Astrocyte (in vitro differentiated cells and primary cell): ENCODE results near the gene RYR2.

Experiments
- CTCF ChIP-seq: IDR thresholded peaks from 2 replicates; pipeline ENCODE4 v1.5.1; 2011; ENCODE audit warnings: low read depth, mild to moderate bottlenecking, inconsistent platforms, low read length, moderate library complexity; ENCODE audit not compliant: insufficient read depth
- EZH2 ChIP-seq: IDR thresholded peaks from 2 replicates; pipeline ENCODE4 v1.6.1; 2012; ENCODE audit warnings: mild to moderate bottlenecking, low read length, inconsistent platforms; ENCODE audit not compliant: insufficient read depth

GRCh38 chr1:237664348-237664747, 622.4 kb downstream of the RYR2 start:
- TF ChIP-seq CTCF (no peak), EZH2 (no peak)
